GM18868 (cell line): ENCODE measurements around the gene NLRP6.
A peak's percentile ranks its signal among the peaks of the same experiment; 100 is the strongest.
"Not testable (repeated sequence)": the region's sequence is repeated elsewhere in the genome, so short reads cannot be mapped to it uniquely, and the experiment has no call there.

Experiments
- ATAC-seq: cut with Tn5 transposase; IDR thresholded peaks from one replicate; pipeline ENCODE4 v1.9.1; 2021; ENCODE audit warnings: mild to moderate bottlenecking, moderate library complexity; ENCODE audit not compliant: unreplicated experiment

NLRP6 gene

DNA sequence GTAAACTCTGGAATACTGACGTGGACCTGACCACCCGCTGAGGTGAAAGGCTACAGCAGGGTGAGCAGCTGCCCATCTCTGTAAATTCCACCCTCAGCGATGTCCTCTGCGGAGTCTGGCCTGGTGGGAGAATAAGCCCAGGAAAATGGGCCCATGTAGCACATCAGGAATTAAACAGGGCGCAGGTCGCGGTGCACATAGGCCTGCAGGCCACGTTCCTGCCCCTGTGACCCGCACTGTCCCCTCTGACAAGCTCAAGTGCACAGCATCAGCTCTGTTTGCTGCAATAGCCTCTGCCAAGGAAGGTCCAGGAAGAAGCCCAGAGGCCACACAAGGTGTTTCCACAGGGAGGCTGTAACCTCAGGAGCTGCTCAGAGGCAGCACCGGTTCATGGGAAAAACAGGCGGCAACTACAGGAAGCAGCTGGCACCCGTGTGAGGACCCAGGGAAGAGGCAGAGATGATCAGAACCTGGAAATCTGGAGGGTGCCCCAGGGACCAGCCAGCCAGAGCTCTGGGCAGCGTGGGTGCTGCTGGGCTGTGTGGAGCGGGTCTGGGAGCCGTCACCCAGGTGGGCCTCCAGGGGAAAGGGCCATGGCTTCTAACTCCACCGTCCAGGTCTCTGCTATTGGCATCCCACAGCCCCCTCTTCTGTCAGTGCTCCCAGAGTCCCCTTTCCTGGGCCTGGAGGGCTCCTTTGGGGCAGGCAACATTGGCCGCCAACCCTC, 28.6 kb downstream of the NLRP6 start:
- ATAC-seq: no peak

- not testable (repeated sequence) for ATAC-seq
Observed at GRCh38 chr11:307766-308708, 29.8 kb downstream of the NLRP6 start, which contains the start of gene IFITM2. IFITM2 (plus strand) TSS chr11:307816; CDS start chr11:308193, 377 bp downstream.

GRCh38 chr11:308740-309665, 30.8 kb downstream of the NLRP6 start:
- not testable (repeated sequence) for ATAC-seq

- ATAC-seq: not testable (repeated sequence)
Observed at GRCh38 chr11:309979-310572, 31.9 kb downstream of the NLRP6 start.

- not testable (repeated sequence) for ATAC-seq
Observed at GRCh38 chr11:311013-311748, 33.0 kb downstream of the NLRP6 start.

- no peak for ATAC-seq
Observed at GRCh38 chr11:312092-312816, 34.0 kb downstream of the NLRP6 start.

- ATAC-seq: no peak
Observed at GRCh38 chr11:313304-313786, 35.1 kb downstream of the NLRP6 start.

DNA sequence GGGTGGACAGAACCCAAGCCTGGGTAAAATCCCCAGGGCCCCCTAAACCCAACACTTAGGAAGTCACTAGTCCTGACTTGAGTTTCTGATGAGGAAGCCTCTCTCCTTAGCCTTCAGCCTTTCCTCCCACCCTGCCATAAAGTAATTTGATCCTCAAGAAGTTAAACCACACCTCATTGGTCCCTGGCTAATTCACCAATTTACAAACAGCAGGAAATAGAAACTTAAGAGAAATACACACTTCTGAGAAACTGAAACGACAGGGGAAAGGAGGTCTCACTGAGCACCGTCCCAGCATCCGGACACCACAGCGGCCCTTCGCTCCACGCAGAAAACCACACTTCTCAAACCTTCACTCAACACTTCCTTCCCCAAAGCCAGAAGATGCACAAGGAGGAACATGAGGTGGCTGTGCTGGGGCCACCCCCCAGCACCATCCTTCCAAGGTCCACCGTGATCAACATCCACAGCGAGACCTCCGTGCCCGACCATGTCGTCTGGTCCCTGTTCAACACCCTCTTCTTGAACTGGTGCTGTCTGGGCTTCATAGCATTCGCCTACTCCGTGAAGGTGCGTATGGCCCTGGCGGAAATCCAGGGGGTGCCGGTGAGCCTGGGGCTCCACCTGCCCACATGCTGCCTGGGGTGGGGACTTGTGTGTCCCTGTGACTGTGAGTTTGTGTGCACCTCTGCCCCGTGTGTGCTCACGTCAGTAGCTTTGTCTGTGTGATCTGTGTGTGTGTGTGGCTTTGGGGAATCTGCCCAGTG, 35.8 kb downstream of the NLRP6 start, which contains the start of gene IFITM1:
Gene IFITM1, plus strand, starts transcription at position 254 of the 767 bp plus-strand sequence. Its CDS starts 131 bp downstream, at position 385.
- peak; percentile 39 for ATAC-seq

DNA sequence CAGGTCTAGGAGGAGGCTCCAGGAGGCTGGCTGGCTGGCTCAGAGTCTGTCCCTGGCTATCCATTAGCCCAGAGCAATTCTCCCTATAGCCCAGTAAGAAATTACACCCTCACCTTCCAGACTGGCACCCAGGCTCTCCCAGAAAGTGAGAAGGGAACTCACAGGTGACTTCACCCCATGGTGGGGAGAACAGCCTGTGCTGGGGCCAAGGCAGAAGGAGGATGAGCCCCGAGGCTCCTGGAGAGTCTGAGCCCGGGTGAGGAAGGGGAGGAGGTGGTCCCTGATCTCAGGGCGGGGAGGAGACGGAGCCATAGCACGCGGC, 36.3 kb downstream of the NLRP6 start:
- ATAC-seq: not testable (repeated sequence)

- no peak for ATAC-seq
Observed at GRCh38 chr11:315051-315481, 36.9 kb downstream of the NLRP6 start.

- ATAC-seq: no peak
Observed at GRCh38 chr11:315516-315994, 37.3 kb downstream of the NLRP6 start.

DNA sequence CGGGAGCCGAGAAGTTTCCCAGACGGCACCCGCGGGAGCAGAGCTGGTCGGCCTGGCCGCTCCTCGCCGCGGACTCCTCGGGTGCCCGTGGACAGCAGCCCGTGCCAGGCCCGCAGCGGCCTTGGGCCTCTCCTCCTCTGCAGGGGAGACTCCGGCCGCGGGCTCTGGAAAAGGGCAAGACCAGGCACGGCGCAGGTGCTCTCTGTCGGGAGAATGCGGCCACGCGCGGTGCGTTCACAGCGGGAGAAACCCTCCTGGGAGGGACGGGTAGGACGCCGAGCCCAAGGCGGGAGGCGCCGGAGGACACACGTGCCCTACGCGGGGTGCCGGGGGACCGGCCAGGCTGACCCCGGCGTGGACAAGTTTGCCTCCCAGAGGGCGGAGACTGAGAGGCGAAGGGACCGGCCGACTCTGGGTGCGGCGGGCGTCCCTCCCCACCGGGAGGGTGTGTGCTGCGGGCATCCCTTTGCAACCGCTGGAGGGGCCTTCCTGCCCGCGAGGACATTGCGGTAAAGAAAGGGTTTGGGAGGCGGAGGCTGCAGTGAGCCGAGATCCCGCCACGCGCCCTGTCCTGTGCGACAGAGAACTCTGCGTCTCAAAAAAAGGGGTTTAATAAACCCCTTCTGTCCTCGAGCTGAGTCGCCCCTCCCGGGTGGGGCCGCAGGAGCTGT, 38.0 kb downstream of the NLRP6 start:
- no peak for ATAC-seq

GRCh38 chr11:316891-317301, 38.7 kb downstream of the NLRP6 start:
- no peak for ATAC-seq

DNA sequence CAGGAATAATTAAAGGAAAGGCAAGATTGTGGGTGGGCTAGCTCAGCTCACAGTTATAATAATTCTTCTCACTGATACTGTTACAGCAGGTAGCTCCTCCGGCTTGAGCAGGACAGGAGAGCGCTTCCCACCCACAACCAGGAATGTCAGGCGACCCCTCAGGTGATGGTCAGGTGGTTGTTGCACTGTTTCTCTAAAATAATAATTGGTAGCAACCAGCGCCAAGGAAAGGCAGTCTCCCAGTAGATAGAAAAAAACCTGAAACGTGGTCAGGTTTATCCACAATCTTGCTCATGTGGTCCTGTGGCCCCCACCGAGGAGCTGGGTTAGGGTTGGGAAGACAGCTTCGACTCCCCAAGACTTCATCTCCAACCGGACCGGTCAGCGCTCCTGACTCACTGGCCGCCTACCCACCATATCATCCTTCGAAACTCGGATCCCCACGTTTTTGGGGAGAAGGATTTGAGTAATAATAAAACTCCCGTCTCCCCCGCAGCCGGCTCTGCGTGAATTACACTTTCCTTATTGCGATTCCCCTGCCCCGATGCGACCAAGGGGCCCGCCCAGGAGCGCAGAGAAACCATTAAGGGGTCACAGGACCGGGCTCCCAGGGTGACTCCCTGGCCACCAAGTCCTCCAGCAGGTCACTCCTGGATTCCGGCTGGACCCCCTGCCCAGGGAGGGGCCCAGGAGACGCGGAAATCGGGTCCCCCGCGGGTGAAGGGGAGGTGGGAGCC, 39.6 kb downstream of the NLRP6 start:
- ATAC-seq: not testable (repeated sequence)

DNA sequence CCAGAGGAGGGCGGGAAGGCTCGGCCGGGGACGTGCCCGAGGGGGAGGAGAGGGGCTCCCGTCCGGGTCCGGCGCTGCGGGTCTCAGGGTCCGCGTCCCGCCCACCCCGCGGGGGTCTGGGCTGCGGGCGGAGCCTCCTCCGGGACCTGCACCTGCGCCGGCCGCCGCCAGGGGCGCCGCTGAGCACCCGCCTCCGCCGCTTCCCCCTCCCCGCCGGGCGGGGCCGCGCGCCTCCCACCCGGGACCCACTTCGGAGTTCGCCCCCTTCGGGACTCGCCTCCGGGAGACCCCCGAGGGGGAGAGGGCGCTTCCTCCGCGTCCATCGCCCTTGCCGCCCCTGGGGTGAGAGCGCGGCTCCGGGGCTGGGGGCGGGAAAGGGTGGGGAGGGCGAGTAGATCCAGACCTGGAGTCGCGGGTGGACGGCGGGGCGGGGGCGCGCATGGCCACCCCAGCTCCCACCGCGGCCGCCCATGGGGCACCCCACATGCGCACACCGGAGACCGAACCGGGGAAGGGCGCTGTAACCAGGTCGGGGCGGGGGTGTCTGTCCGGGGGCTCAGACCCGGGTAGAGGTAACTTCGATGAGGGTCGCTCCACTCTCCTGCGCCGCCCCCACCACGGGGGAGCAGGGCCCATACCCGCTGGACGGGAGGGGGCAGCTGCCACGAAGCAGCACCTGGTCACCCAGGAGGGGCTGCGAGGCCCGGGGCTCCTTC, 40.4 kb downstream of the NLRP6 start:
- ATAC-seq: not testable (repeated sequence)
